DOHH2 (cell line): ENCODE data around the gene C12orf75.

Experiments used
- CTCF ChIP-seq: fragments of 200-600 bp; sonication (generic); IDR thresholded peaks from one replicate; pipeline ENCODE4 v1.5.1; 2014; ENCODE audit warnings: antibody characterized with exemption, mild to moderate bottlenecking, low read depth, low read length; ENCODE audit not compliant: poor library complexity, severe bottlenecking
- EZH2phosphoT487 ChIP-seq: fragments of 200-600 bp; sonication (generic); IDR thresholded peaks from 2 replicates; pipeline ENCODE4 v1.6.1; 2017; ENCODE audit warnings: borderline replicate concordance, mild to moderate bottlenecking, antibody characterized with exemption, low read length, moderate library complexity, mixed read lengths

- no peak for TF ChIP-seq CTCF
- TF ChIP-seq EZH2phosphoT487 = no peak
These were observed 71.9 kb downstream of the C12orf75 start for GRCh38 chr12:105402366-105402765.
